BLaER1 treated with 17β-estradiol and CSF1 and Interleukin-3, amounts not matched to agents 10 nM and 100 nM (cell line): ENCODE measurements around the gene KCNS1.
A peak's percentile ranks its signal among the peaks of the same experiment; 100 is the strongest.

ENCODE experiments used
- H3K27ac ChIP-seq, 11 experiments: shearing (Covaris generic); formaldehyde crosslinking; 2 replicates each; pipeline ENCODE4 v1.8.1; 2022
- H3K27me3 ChIP-seq, 11 experiments: shearing (Covaris generic); formaldehyde crosslinking; 2 replicates each; pipeline ENCODE4 v1.8.1; 2022
- H3K36me3 ChIP-seq, 11 experiments: shearing (Covaris generic); formaldehyde crosslinking; 2 replicates each; pipeline ENCODE4 v1.8.1; 2022
- H3K4me1 ChIP-seq, 10 experiments: shearing (Covaris generic); formaldehyde crosslinking; 2 replicates each; pipeline ENCODE4 v1.8.1; 2022
- H3K4me2 ChIP-seq, 11 experiments: shearing (Covaris generic); formaldehyde crosslinking; 2 replicates each; pipeline ENCODE4 v1.8.1; 2022
- H3K4me3 ChIP-seq, 10 experiments: shearing (Covaris generic); formaldehyde crosslinking; 2 replicates each; pipeline ENCODE4 v1.8.1; 2022
- H3K9ac ChIP-seq, 11 experiments: shearing (Covaris generic); formaldehyde crosslinking; 2 replicates each; pipeline ENCODE4 v1.8.1; 2022
- H3K9me3 ChIP-seq, 11 experiments: shearing (Covaris generic); formaldehyde crosslinking; replicated peaks in 1 of 11; 2 replicates each; pipeline ENCODE4 v1.8.1; 2022
- H4K20me1 ChIP-seq, 11 experiments: shearing (Covaris generic); formaldehyde crosslinking; 2 replicates each; pipeline ENCODE4 v1.8.1; 2022
- Cebpa-rat ChIP-seq, 11 experiments: shearing (Covaris generic); IDR thresholded peaks; 2 replicates each; pipeline ENCODE4 v1.8.1; 2022

Gene KCNS1

GRCh38 chr20:45060294-45060693 is 40.6 kb downstream of the KCNS1 start:
- no peak overlapping the region for H3K4me3 ChIP-seq
- H3K4me2 ChIP-seq, result no peak overlapping the region
- H4K20me1 ChIP-seq, result peaks cover 4 to 80% (median 10%) of the 10 kb centered on the region in 11 experiments; a peak in 12 of 22 replicates
- peaks cover 0 to 8% (median 0%) of the 10 kb centered on the region in 11 experiments; a peak in 2 of 22 replicates for H3K9me3 ChIP-seq
- H3K4me1 ChIP-seq, result 0 out of 20 replicates have a peak, but pooled peaks cover 0 to 4% (median 0%) of the 10 kb centered on the region in 10 experiments
- no peaks in the 10 kb centered on the region for H3K27me3 ChIP-seq
- H3K9ac ChIP-seq, result no peak overlapping the region
- no peak overlapping the region for H3K27ac ChIP-seq
- H3K36me3 ChIP-seq, result peaks cover 37 to 94% (median 72%) of the 10 kb centered on the region in 11 experiments
- TF ChIP-seq Cebpa-rat (IDR thresholded peaks at IDR 0.05), result no peak

- Histone ChIP-seq H3K4me2 (no peak overlapping the region), H3K9ac (no peak overlapping the region), H3K9me3 (peaks cover 0 to 8% (median 0%) of the 10 kb centered on the region in 11 experiments; a peak in 2 of 22 replicates), H3K36me3 (peaks cover 35 to 98% (median 81%) of the 10 kb centered on the region in 11 experiments), H3K27me3 (no peaks in the 10 kb centered on the region), H3K4me3 (no peak overlapping the region), H3K27ac (no peak overlapping the region), H3K4me1 (peaks cover 0 to 6% (median 1%) of the 10 kb centered on the region in 10 experiments; a peak in 15 of 20 replicates), H4K20me1 (peaks cover 0 to 80% (median 7%) of the 10 kb centered on the region in 11 experiments; a peak in 10 of 22 replicates)
- no peak for TF ChIP-seq Cebpa-rat (IDR thresholded peaks at IDR 0.05)
Measured at GRCh38 chr20:45059022-45059728, 41.8 kb downstream of the KCNS1 start.

GRCh38 chr20:45058168-45058850 is 42.6 kb downstream of the KCNS1 start:
- no peak overlapping the region for H3K4me3 ChIP-seq
- peaks cover 29 to 98% (median 78%) of the 10 kb centered on the region in 11 experiments for H3K36me3 ChIP-seq
- H3K9me3 ChIP-seq, result peaks cover 0 to 8% (median 0%) of the 10 kb centered on the region in 11 experiments; a peak in 2 of 22 replicates
- no peaks in the 10 kb centered on the region for H3K27me3 ChIP-seq
- H3K27ac ChIP-seq, result no peak overlapping the region
- no peak overlapping the region for H3K9ac ChIP-seq
- H4K20me1 ChIP-seq, result peaks cover 0 to 80% (median 4%) of the 10 kb centered on the region in 11 experiments; a peak in 6 of 22 replicates
- no peak for TF ChIP-seq Cebpa-rat (IDR thresholded peaks at IDR 0.05)
- peaks cover 6 to 14% (median 10%) of the 10 kb centered on the region in 10 experiments for H3K4me1 ChIP-seq
- no peak overlapping the region for H3K4me2 ChIP-seq

- no peak overlapping the region for H3K4me2 ChIP-seq
- peaks cover 0 to 83% (median 6%) of the 10 kb centered on the region in 11 experiments; a peak in 12 of 22 replicates for H4K20me1 ChIP-seq
- no peaks in the 10 kb centered on the region for H3K9me3 ChIP-seq
- no peak for TF ChIP-seq Cebpa-rat (IDR thresholded peaks at IDR 0.05)
- H3K27ac ChIP-seq, result no peak overlapping the region
- H3K9ac ChIP-seq, result no peak overlapping the region
- H3K4me1 ChIP-seq, result peaks cover 22 to 31% (median 27%) of the 10 kb centered on the region in 10 experiments
- H3K27me3 ChIP-seq, result no peaks in the 10 kb centered on the region
- H3K36me3 ChIP-seq, result peaks cover 22 to 89% (median 62%) of the 10 kb centered on the region in 11 experiments
- no peak overlapping the region for H3K4me3 ChIP-seq
Measured at GRCh38 chr20:45056473-45057173, 44.3 kb downstream of the KCNS1 start.

- Histone ChIP-seq H4K20me1 (peaks cover 0 to 83% (median 9%) of the 10 kb centered on the region in 11 experiments; a peak in 12 of 22 replicates), H3K4me2 (no peak overlapping the region), H3K27ac (no peak overlapping the region), H3K36me3 (peaks cover 20 to 74% (median 53%) of the 10 kb centered on the region in 11 experiments), H3K9me3 (no peaks in the 10 kb centered on the region), H3K27me3 (no peaks in the 10 kb centered on the region), H3K4me3 (no peak overlapping the region), H3K9ac (no peak overlapping the region), H3K4me1 (peaks cover 34 to 47% (median 38%) of the 10 kb centered on the region in 10 experiments)
- TF ChIP-seq Cebpa-rat (IDR thresholded peaks at IDR 0.05), result no peak
Measured at GRCh38 chr20:45055056-45055455, 45.9 kb downstream of the KCNS1 start.

- peaks cover 43 to 56% (median 50%) of the 10 kb centered on the region in 10 experiments for H3K4me1 ChIP-seq
- peak overlapping the region in 1 of 10 experiments; percentile 6; a peak in 1 of 20 replicates for H3K4me3 ChIP-seq
- TF ChIP-seq Cebpa-rat (IDR thresholded peaks at IDR 0.05), result no peak
- H3K27me3 ChIP-seq, result no peaks in the 10 kb centered on the region
- H3K36me3 ChIP-seq, result peaks cover 20 to 70% (median 52%) of the 10 kb centered on the region in 11 experiments
- peaks cover 0 to 88% (median 9%) of the 10 kb centered on the region in 11 experiments; a peak in 12 of 22 replicates for H4K20me1 ChIP-seq
- H3K4me2 ChIP-seq, result peak overlapping the region; percentile 42 to 80 (median 71); a peak in 21 of 22 replicates
- H3K9ac ChIP-seq, result peak overlapping the region in 10 of 11 experiments; percentile 12 to 69 (median 51); a peak in 18 of 22 replicates
- no peaks in the 10 kb centered on the region for H3K9me3 ChIP-seq
- peak overlapping the region in 9 of 11 experiments; percentile 57 to 74 (median 70); a peak in 18 of 22 replicates for H3K27ac ChIP-seq
Measured at GRCh38 chr20:45053430-45054351, 47.2 kb downstream of the KCNS1 start.

GRCh38 chr20:45052698-45053429 is 48.1 kb downstream of the KCNS1 start:
- peak overlapping the region in 9 of 11 experiments; percentile 57 to 74 (median 70); a peak in 18 of 22 replicates for H3K27ac ChIP-seq
- peak overlapping the region in 10 of 11 experiments; percentile 12 to 69 (median 51); a peak in 18 of 22 replicates for H3K9ac ChIP-seq
- peak overlapping the region; percentile 42 to 80 (median 71); a peak in 21 of 22 replicates for H3K4me2 ChIP-seq
- TF ChIP-seq Cebpa-rat (IDR thresholded peaks at IDR 0.05), result no peak
- peak overlapping the region in 1 of 10 experiments; percentile 6; a peak in 1 of 20 replicates for H3K4me3 ChIP-seq
- peaks cover 20 to 70% (median 52%) of the 10 kb centered on the region in 11 experiments for H3K36me3 ChIP-seq
- H3K27me3 ChIP-seq, result no peaks in the 10 kb centered on the region
- H3K9me3 ChIP-seq, result no peaks in the 10 kb centered on the region
- H4K20me1 ChIP-seq, result peaks cover 0 to 90% (median 9%) of the 10 kb centered on the region in 11 experiments; a peak in 12 of 22 replicates
- peaks cover 43 to 56% (median 50%) of the 10 kb centered on the region in 10 experiments for H3K4me1 ChIP-seq
